ENCODE measurements around the gene IGF2. TPM values are rescaled to one million over a fixed set of nuclear protein-coding genes. Genes with fewer than 3 reads are reported as not detected.

Gene IGF2
- total and polyA plus RNA-seq, 7 donors: 5.9 to 471 (median 60.2) TPM

- no peak overlapping the region for H3K27ac ChIP-seq
- DNase-seq (peak in 1 of 2 donors; percentile 45), ATAC-seq (no peak)
- no peaks in the 10 kb centered on the region for H3K36me3 ChIP-seq (ENCODE audit: insufficient read depth in 1 of 2, low read depth in 1 of 2)
- TF ChIP-seq CTCF (IDR thresholded peaks at IDR 0.05): no peak
- 82 to 90% (median 86%) methylated on average over 26 of the region's 26 CpGs for WGBS, 3 donors
- intact Hi-C loops (cut with DNase I): no loop called here
- no peak overlapping the region for H3K4me3 ChIP-seq
- peaks cover 0 to 62% (median 19%) of the 10 kb centered on the region in 3 donors for H3K27me3 ChIP-seq (ENCODE audit: insufficient read depth in 3 of 3, low read length in 2 of 3)
- no peaks in the 10 kb centered on the region for H3K4me1 ChIP-seq
- no peaks in the 10 kb centered on the region for H3K9me3 ChIP-seq
Observed at GRCh38 chr11:2135018-2135569, 4.1 kb downstream of the IGF2 start.

GRCh38 chr11:2134022-2135010 is 4.9 kb downstream of the IGF2 start:
- intact Hi-C loops (cut with DNase I): no loop called here
- peaks cover 0 to 61% (median 16%) of the 10 kb centered on the region in 3 donors for H3K27me3 ChIP-seq (ENCODE audit: insufficient read depth in 3 of 3, low read length in 2 of 3)
- DNase-seq (peak in 1 of 2 donors; percentile 46), ATAC-seq (no peak)
- TF ChIP-seq CTCF (IDR thresholded peaks at IDR 0.05): no peak
- 85 to 87% (median 86%) methylated on average over 18 to 19 of the region's 19 CpGs for WGBS, 3 donors
- H3K4me1 ChIP-seq: no peaks in the 10 kb centered on the region
- no peaks in the 10 kb centered on the region for H3K9me3 ChIP-seq
- no peak overlapping the region for H3K27ac ChIP-seq
- H3K36me3 ChIP-seq (ENCODE audit: insufficient read depth in 1 of 2, low read depth in 1 of 2): no peaks in the 10 kb centered on the region
- no peak overlapping the region for H3K4me3 ChIP-seq

DNA sequence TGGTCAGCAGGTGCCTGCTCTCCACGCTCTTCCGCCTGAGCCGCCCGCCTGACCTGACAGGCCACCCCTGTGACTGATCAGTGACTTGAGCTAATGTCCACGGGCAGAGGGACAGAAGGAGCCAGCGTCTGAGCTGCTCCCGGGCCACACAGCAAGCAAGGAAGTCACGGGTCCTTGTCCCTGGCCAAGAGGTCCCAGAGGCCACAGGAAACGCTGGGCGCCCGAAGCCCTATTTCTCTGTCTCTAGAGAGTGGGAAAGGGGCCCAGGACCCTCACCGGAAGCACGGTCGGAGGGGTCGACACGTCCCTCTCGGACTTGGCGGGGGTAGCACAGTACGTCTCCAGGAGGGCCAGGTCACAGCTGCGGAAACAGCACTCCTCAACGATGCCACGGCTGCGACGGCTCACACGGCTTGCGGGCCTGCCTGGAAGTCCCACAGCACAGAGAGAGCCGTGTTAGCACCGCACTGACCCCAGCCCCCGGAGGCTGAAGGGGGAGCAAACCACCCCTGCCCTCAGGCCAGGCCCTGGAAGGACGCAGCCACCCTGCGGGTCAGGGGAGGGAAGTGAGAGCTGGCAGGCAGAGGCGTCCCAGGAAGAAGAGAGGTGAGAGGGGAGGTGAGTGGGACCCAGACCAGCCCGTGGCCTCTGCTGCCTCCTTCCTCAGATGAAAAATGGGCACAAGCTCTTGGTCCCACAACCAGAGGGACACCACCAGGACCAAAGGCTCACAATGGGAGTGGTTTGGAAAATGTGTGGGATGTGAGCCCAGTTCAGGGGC is 5.8 kb downstream of the IGF2 start:
- no peaks in the 10 kb centered on the region for H3K9me3 ChIP-seq
- peak in 1 of 2 donors; percentile 49 for DNase-seq
- ATAC-seq: no peak
- H3K27ac ChIP-seq: no peak overlapping the region
- no peaks in the 10 kb centered on the region for H3K36me3 ChIP-seq (ENCODE audit: insufficient read depth in 1 of 2, low read depth in 1 of 2)
- H3K27me3 ChIP-seq (ENCODE audit: insufficient read depth in 3 of 3, low read length in 2 of 3): peaks cover 0 to 59% (median 13%) of the 10 kb centered on the region in 3 donors
- intact Hi-C loops (cut with DNase I): no loop called here
- no peak for TF ChIP-seq CTCF (IDR thresholded peaks at IDR 0.05)
- WGBS, 3 donors: 55 to 62% (median 62%) methylated on average over 33 of the region's 33 CpGs
- H3K4me3 ChIP-seq: no peak overlapping the region
- H3K4me1 ChIP-seq: no peaks in the 10 kb centered on the region

DNA sequence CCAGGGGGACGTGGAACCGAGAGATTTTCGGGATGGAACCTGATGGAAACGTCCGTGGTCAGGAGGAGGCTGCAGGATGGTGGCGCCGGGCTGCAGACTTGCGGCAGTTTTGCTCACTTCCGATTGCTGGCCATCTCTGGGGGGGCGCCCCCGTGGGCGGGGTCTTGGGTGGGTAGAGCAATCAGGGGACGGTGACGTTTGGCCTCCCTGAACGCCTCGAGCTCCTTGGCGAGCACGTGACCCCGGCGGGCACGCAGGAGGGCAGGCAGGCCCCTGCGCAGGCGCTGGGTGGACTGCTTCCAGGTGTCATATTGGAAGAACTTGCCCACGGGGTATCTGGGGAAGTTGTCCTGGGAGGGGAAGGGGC is 6.3 kb downstream of the IGF2 start:
- Histone ChIP-seq H3K27ac (no peak overlapping the region), H3K4me1 (no peaks in the 10 kb centered on the region), H3K36me3 (ENCODE audit: insufficient read depth in 1 of 2, low read depth in 1 of 2) (no peaks in the 10 kb centered on the region), H3K4me3 (no peak overlapping the region), H3K9me3 (no peaks in the 10 kb centered on the region), H3K27me3 (ENCODE audit: insufficient read depth in 3 of 3, low read length in 2 of 3) (peaks cover 0 to 55% (median 8%) of the 10 kb centered on the region in 3 donors)
- ATAC-seq: no peak
- WGBS, 3 donors: 55 to 66% (median 62%) methylated on average over 20 to 24 of the region's 24 CpGs
- DNase-seq: peak in 1 of 2 donors; percentile 42
- TF ChIP-seq CTCF (IDR thresholded peaks at IDR 0.05): no peak
- intact Hi-C loops (cut with DNase I): no loop called here
